ENCODE results near the gene NTRK3.

- no peak for TF ChIP-seq POLR2A (IDR thresholded peaks at IDR 0.05)
- TF ChIP-seq, protein P1, sequence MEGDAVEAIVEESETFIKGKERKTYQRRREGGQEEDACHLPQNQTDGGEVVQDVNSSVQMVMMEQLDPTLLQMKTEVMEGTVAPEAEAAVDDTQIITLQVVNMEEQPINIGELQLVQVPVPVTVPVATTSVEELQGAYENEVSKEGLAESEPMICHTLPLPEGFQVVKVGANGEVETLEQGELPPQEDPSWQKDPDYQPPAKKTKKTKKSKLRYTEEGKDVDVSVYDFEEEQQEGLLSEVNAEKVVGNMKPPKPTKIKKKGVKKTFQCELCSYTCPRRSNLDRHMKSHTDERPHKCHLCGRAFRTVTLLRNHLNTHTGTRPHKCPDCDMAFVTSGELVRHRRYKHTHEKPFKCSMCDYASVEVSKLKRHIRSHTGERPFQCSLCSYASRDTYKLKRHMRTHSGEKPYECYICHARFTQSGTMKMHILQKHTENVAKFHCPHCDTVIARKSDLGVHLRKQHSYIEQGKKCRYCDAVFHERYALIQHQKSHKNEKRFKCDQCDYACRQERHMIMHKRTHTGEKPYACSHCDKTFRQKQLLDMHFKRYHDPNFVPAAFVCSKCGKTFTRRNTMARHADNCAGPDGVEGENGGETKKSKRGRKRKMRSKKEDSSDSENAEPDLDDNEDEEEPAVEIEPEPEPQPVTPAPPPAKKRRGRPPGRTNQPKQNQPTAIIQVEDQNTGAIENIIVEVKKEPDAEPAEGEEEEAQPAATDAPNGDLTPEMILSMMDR (IDR thresholded peaks at IDR 0.05): no peak
Measured at GRCh38 chr15:88089024-88089620, 167.4 kb downstream of the NTRK3 start.

Data from testis (tissue), 2 donors.